ENCODE results near the gene CHST3. TPM values are rescaled to one million over a fixed set of nuclear protein-coding genes. Genes with fewer than 3 reads are reported as not detected.

CHST3 gene
- total and polyA plus RNA-seq, 9 of the 15 experiments (the other 6 are each of a cell fraction or from before 2014, with no cell fraction given), result 0.01 to 1.3 (median 0.15) TPM

- in situ Hi-C loops (cut with MboI), result no loop called here
- TF ChIP-seq ELK3 (CRISPR knock-in tag; IDR thresholded peaks at IDR 0.05) (no peak), ZNF511 (CRISPR knock-in tag; IDR thresholded peaks at IDR 0.05) (no peak), SRF (CRISPR knock-in tag; IDR thresholded peaks at IDR 0.05) (no peak), TRIM25 (IDR thresholded peaks at IDR 0.05; ENCODE audit: borderline replicate concordance) (no peak), CGGBP1 (CRISPR knock-in tag; IDR thresholded peaks at IDR 0.05) (no peak), ZNF24 (IDR thresholded peaks at IDR 0.05) (no peak), ZNF146 (CRISPR knock-in tag; IDR thresholded peaks at IDR 0.05; ENCODE audit: unreplicated experiment) (no peak)
- Histone ChIP-seq H3K4me3 (no peak overlapping the region), H3K9me3 (replicated peaks; ENCODE audit: control insufficient read depth, insufficient read depth, low read depth, low read length) (no peaks in the 10 kb centered on the region), H3K4me1 (replicated peaks in 1 of 2; ENCODE audit: control insufficient read depth in 2 of 2, insufficient read depth in 2 of 2, low read length in 2 of 2) (peaks cover 3 to 15% of the 10 kb centered on the region in 2 experiments; a peak in 2 of 5 replicates), H3K4me2 (ENCODE audit: insufficient read depth, low read length) (no peak overlapping the region), H3K27ac (ENCODE audit: extremely low read depth, low read depth, low read length) (no peak overlapping the region), H3K36me3 (ENCODE audit: control insufficient read depth, insufficient read depth, low read length) (no peaks in the 10 kb centered on the region), H3K27me3 (ENCODE audit: control insufficient read depth in 2 of 2, insufficient read depth in 2 of 2, low read length in 2 of 2) (peaks cover 42 to 58% of the 10 kb centered on the region in 2 experiments), H3K9me1 (ENCODE audit: control insufficient read depth, insufficient read depth, low read length) (no peaks in the 10 kb centered on the region), H3K9ac (ENCODE audit: insufficient read depth in 1 of 2, low read depth in 2 of 2, low read length in 2 of 2) (no peak overlapping the region), H2AFZ (ENCODE audit: low read depth, low read length) (no peak overlapping the region), H4K20me1 (replicated peaks; ENCODE audit: control insufficient read depth, insufficient read depth, low read length) (0 out of 2 replicates have a peak, but pooled peaks cover 5% of the 10 kb centered on the region), H3K79me2 (ENCODE audit: control insufficient read depth, insufficient read depth, low read length) (no peaks in the 10 kb centered on the region)
- ChIA-PET POLR2A (interaction anchor here (0.6 to 1.1 kb wide), 2 partner anchors 19 to 552 kb away, joined by 3 to 4 read pairs; no protein-coding TSS in a partner anchor), CTCF (ENCODE audit: low intra/inter-chr PET ratio) (no interaction called here)
- DNase-seq (ENCODE audit: extremely low read depth in 1 of 4, low spot score in 3 of 4) (no peak), ATAC-seq (no peak), FAIRE-seq (peak; percentile 19)
- BruUV-seq (replicated peaks), result no TSS peak
- intact Hi-C loops (cut with micrococcal nuclease), result no loop called here
- WGBS (ENCODE audit: insufficient coverage, low coverage, missing lambda C conversion rate), result 11% methylated on average over 7 of the region's 7 CpGs
These were observed 47.8 kb downstream of the CHST3 start for GRCh38 chr10:72011976-72012512.

Data from K562 (cell line).